NCI-H2227 (cell line): Measurements from ENCODE around the gene DPEP2.
"Not testable (repeated sequence)": the region's sequence is repeated elsewhere in the genome, so short reads cannot be mapped to it uniquely, and the experiment has no call there.

Experiments
- DNase-seq: peaks from one replicate; lab custom pipeline; 2025; ENCODE audit not compliant: unreplicated experiment; lab: John Stamatoyannopoulos, UW

DPEP2 gene

DNA sequence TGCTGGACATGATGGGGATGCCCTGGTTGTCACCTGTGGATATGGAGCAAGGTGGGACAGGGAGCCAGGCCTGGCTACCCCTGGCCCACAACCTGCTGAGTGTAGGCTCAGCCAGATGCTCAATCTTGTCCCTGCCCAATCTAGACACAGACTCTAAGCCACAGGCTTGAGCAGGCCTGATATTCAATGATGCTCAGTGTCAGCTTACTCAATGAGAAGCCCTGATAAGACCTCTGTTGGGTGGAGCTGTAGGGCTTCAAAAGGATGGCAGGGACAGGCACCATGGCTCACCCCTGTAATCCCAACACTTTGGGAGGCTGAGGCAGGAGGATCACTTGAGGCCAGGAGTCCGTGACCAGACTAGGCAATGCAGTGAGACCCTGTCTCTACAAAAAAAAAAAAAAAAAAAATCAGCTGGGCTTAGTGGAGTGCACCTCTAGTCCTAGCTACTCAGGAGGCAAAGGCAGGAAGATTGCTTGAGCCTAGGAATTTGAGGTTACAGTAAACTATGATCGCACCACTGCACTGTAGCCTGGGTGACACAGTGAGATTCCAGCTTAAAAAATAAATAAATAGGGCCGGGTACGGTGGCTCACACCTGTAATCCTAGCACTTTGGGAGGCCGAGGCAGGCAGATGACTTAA is 58.7 kb downstream of the DPEP2 start:
- DNase-seq: no peak

DNA sequence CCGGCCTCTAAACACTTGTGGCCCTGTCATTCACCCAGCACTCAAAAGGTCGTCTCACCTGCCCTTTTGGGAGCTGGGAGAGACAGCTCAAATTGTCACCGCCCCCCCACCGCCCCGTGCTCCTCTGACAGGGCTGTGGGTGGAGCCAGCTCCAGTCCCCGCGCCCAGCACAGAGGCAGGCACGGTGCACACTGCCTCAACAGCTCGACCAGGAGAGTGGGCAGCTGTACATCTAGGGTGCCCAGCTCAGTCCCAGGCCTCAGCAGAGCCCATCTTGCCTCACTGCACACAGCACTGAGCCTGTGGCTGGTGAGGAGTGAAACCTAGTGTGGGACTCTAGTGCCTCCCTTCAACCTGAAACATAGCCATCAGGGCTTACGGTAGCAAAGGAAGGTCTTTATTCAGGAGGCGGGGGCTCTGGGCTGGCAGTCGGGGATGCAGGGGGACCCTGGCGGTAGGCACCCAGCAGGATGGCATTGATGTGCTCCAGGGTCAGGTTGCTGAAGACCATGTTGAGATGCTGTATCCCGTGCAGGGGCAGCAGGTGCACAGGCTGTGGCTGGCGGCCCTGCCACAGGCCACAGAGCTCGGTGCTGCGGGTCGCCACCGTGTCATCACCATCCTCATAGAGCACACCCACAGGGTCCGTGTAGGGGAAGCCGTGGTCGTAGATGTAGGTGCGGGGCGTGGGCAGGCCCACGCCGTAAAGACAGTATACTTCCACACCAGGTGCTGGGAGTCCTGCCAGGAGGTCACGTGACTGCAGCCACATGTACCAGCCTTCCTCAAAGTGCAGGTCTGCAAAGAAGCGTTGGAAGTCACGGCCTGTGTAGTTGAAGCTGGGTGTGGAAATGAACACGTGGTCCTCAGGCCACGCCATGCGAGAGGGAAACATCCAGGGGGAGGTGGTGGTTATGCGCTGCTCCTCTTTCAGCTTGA is 59.5 kb downstream of the DPEP2 start:
- DNase-seq: no peak

DNA sequence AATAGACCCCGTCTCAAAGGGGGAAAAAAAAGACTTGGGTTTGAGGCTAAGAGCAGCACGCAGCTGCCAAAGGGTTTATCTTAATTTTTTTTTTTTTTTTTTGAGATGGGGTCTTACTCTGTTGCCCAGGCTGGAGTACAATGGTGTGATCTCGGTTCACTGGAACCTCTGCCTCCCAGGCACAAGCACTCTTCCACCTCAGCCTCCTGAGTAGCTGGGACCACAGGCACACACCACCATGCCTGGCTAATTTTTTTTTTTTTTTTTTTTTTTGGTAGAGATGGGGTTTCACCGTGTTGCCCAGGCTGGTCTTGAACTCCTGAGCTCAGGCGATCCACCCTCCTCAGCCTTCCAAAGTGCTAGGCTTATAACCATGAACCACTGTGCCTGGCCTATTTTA is 61.6 kb downstream of the DPEP2 start:
- DNase-seq: not testable (repeated sequence)
